Spinal cord (tissue), 10 donors: ENCODE data around the gene AIDA. TPM values are rescaled to one million over a fixed set of nuclear protein-coding genes. Genes with fewer than 3 reads are reported as not detected.
"Not testable (repeated sequence)": the region's sequence is repeated elsewhere in the genome, so short reads cannot be mapped to it uniquely, and the experiment has no call there.

Experiments used
- DNase-seq, 6 donors: peaks; one replicate each; pipeline versions ENCODE4 v3.0.0 to v3.0.0-alpha.2; 2013 to 2015; ENCODE audit warnings: low spot score in 6 of 6, low read depth in 4 of 6
- H3K27ac ChIP-seq: one replicate; pipeline ENCODE4 v1.5.1; 2013; ENCODE audit warnings: low read depth, low read length, control low read depth
- H3K27me3 ChIP-seq: one replicate; pipeline ENCODE4 v1.6.1; 2013; ENCODE audit warnings: low read length; ENCODE audit not compliant: control insufficient read depth, insufficient read depth
- H3K36me3 ChIP-seq: one replicate; pipeline ENCODE4 v1.6.1; 2013; ENCODE audit warnings: low read length; ENCODE audit not compliant: control insufficient read depth, insufficient read depth
- H3K4me1 ChIP-seq: one replicate; pipeline ENCODE4 v1.6.1; 2013; ENCODE audit warnings: low read length; ENCODE audit not compliant: control insufficient read depth, insufficient read depth
- H3K4me3 ChIP-seq: one replicate; pipeline ENCODE4 v1.5.1; 2013; ENCODE audit warnings: low read depth, low read length, control low read depth
- H3K9me3 ChIP-seq: one replicate; pipeline ENCODE4 v1.6.1; 2013; ENCODE audit warnings: low read length; ENCODE audit not compliant: control insufficient read depth, insufficient read depth
- WGBS: methylation state at CpG from one replicate; pipeline ENCODE4 v1.1.5; 2013; ENCODE audit warnings: missing lambda C conversion rate; ENCODE audit not compliant: insufficient coverage; 5-methylcytosine and 5-hydroxymethylcytosine counted together
- polyA plus RNA-seq, 2 donors: library from polyadenylated mRNA; unstranded; fragments of 120-200 nt; gene quantifications; one replicate each; pipeline ENCODE4 v1.2.1, GENCODE V29; 2013; ENCODE audit not compliant: insufficient read length in 2 of 2
- total RNA-seq, 2 donors: library from RNA; depleted of rRNA in 1 of 2; stranded (reverse); fragments of 120-200 nt in 1 of 2; fragments of >200 nt in 1 of 2; gene quantifications; one replicate each; pipeline versions ENCODE4 v1.2.3 to v1.2.4, GENCODE V29; 2013 to 2014
- donor health status: healthy.

AIDA gene
- total and polyA plus RNA-seq, 4 donors, result 35.3 to 86.8 (median 72.5) TPM

DNA sequence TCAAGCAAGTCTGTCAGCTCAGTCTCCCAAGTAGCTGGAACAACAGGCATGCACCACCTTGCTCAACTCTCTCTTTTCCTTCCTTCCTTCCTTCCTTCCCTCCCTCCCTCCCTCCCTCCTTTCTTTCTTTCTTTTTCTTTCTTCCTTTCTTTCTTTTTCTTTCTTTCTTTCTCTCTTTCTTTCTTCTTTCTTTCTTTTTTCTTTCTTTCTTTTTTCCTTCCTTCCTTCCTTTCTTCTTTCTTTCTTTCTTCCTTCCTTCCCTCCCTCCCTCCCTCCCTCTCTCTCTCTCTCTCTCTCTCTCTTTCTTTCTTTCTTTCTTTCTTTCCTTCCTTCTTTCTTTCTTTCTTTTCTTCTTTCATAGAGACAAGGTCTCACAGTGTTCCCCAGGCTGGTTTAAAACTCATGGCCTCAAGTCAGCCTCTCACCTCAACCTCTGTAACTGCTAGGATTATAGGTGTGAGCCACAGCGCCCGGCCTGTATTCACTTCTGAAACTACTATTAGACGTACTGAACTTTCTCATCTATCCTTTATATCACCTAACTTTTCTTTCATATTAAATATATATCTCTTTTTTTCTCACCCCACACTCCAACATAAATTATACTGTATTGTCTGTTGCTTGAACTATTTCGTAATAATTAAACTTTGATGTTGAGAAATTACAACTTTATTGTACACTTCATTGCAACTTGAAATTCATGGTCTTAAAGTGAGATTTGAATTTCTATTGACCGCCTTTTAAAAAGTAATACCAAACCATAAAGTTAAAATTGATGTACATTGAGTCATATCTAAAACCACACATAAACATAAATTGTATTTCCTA, 29.6 kb upstream of the AIDA start:
- not testable (repeated sequence) for DNase-seq, H3K4me1 ChIP-seq, H3K4me3 ChIP-seq, H3K36me3 ChIP-seq, H3K27ac ChIP-seq, H3K9me3 ChIP-seq, H3K27me3 ChIP-seq
- WGBS, result 93% methylated on average over 3 of the region's 5 CpGs

DNA sequence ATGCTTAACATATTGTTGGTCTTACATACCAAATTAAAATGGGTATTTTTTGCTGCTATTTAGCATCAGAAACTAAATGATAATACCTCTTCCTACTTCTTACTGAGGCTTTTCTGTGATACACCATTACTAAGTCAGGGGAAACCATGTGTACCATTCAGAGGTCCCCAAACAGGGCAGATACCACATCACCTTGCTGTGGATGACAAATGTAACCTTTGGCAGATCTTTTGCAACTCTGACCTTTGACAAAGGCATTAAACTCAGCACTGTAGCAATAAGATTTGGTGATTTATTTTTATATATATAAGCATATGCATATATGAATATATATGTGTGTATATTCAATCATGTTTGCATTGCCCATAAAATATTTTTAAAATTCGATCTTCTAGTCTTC, 27.6 kb upstream of the AIDA start:
- Histone ChIP-seq H3K4me1 (no peaks in the 10 kb centered on the region), H3K27ac (no peak overlapping the region), H3K36me3 (no peaks in the 10 kb centered on the region), H3K27me3 (no peaks in the 10 kb centered on the region), H3K4me3 (no peak overlapping the region), H3K9me3 (no peaks in the 10 kb centered on the region)
- no peak for DNase-seq
- WGBS, result no CpG with 5 or more reads among the region's 1 CpG

GRCh38 chr1:222739465-222739864, 27.2 kb upstream of the AIDA start:
- no peak for DNase-seq
- WGBS, result no CpG with 5 or more reads among the region's 2 CpGs
- no peaks in the 10 kb centered on the region for H3K27me3 ChIP-seq
- H3K4me1 ChIP-seq, result no peaks in the 10 kb centered on the region
- H3K4me3 ChIP-seq, result no peak overlapping the region
- no peaks in the 10 kb centered on the region for H3K9me3 ChIP-seq
- no peaks in the 10 kb centered on the region for H3K36me3 ChIP-seq
- no peak overlapping the region for H3K27ac ChIP-seq

- DNase-seq, result no peak
- no CpG with 5 or more reads among the region's 1 CpG for WGBS
- no peak within 1 kb of the TSS for H3K27ac ChIP-seq
Measured at GRCh38 chr1:222736972-222737371, 24.7 kb upstream of the AIDA start, which contains the start of gene FAM177B. FAM177B (plus strand) TSS chr1:222737202; CDS start chr1:222746546, 9,344 bp downstream.

DNA sequence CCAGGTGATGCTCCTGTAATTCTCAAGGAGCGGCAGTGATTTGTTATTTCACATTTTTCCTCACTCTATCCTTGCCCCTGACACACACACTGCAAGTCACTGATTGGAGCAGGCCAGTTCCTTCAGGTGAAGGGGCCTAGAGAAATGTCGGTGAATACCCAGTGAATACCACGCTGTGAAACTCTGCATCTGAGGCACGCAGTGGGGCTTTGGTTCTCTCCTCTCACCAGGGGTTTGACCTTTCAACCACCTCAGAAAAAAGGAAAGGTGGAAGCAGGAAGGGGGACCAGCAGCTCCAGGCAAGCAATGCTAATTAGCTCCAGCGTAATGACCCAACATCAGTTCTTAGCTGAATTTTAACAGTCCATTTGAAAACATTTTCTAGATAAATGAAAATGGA, 24.2 kb upstream of the AIDA start:
- Histone ChIP-seq H3K4me3 (no peak overlapping the region), H3K27ac (no peak overlapping the region), H3K36me3 (no peaks in the 10 kb centered on the region), H3K9me3 (no peaks in the 10 kb centered on the region), H3K27me3 (no peaks in the 10 kb centered on the region), H3K4me1 (no peaks in the 10 kb centered on the region)
- no CpG with 5 or more reads among the region's 5 CpGs for WGBS
- DNase-seq, result no peak

More at GRCh38 chr1:222736972-222737371, 24.7 kb upstream of the AIDA start, which contains the start of gene FAM177B:
- Histone ChIP-seq H3K4me3 (no peak within 1 kb of the TSS), H3K36me3 (no peaks in the 10 kb centered on the region), H3K9me3 (no peaks in the 10 kb centered on the region), H3K4me1 (no peaks in the 10 kb centered on the region), H3K27me3 (no peaks in the 10 kb centered on the region)

DNA sequence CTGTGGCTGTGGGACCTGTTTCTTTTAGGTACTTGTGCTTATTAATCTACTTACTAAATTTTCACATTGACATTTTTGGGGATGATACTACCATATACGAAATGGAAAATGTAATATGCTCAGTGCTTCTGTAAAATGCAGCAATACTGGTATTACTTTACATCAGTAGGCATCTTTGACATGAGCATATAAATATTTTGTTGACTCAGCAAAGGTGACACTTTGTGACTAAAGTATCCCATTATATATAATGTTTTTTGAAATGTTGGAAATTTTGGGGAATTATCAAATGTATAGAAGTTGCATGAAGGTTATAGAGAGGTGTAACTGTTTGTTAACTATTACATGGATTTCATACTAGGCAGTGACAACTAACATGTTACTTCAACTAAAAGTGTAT, 22.4 kb upstream of the AIDA start:
- Histone ChIP-seq H3K27ac (no peak overlapping the region), H3K36me3 (peaks cover 3% of the 10 kb centered on the region), H3K4me3 (no peak overlapping the region), H3K4me1 (no peaks in the 10 kb centered on the region), H3K9me3 (no peaks in the 10 kb centered on the region), H3K27me3 (no peaks in the 10 kb centered on the region)
- WGBS, result no CpG with 5 or more reads among the region's 1 CpG
- DNase-seq, result no peak

DNA sequence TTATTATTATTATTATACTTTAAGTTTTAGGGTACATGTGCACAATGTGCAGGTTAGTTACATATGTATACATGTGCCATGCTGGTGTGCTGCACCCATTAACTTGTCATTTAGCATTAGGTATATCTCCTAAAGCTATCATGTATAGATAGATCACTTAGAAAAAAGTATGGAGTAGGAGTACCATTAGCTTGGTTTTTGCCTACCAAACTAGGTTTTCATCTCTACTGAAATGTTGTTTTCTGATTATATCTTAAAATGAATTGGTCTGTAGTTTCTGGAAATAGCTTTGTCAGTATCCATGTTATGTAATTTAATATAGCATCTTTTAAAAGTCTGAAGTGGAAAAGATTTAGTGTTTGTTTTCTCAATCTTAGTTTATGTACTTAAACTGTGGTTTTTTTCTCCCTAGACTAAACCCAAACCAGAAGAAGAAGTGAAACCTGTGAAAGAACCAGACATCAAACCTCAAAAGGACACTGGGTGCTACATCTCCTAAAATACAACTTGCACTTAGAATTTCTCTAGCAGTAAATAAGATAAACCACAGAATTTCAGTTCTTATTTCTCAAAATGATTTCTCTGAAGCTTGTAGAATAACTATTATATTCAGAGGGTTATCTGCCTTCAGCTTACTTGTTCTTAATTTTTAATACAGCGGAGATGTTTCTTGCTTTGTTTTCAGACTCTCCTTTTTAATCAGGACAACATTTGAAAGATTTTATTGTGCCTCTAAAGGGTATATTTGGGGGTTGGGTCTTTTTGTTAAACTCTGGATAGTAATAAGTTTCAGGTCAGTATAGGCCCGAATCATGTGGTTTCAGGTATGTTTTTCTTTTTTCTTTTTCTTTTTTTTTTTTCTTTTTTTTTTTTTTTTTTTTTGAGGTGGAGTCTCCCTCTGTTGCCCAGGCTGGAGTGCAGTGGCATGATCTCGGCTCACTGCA, 20.2 kb upstream of the AIDA start:
- WGBS, result no CpG with 5 or more reads among the region's 3 CpGs
- Histone ChIP-seq H3K4me3 (no peak overlapping the region), H3K27ac (no peak overlapping the region), H3K9me3 (no peaks in the 10 kb centered on the region), H3K4me1 (no peaks in the 10 kb centered on the region), H3K27me3 (no peaks in the 10 kb centered on the region), H3K36me3 (peaks cover 3% of the 10 kb centered on the region)
- no peak for DNase-seq

GRCh38 chr1:222730866-222731265, 18.6 kb upstream of the AIDA start:
- Histone ChIP-seq H3K27me3 (no peaks in the 10 kb centered on the region), H3K4me3 (no peak overlapping the region), H3K9me3 (no peaks in the 10 kb centered on the region), H3K27ac (no peak overlapping the region), H3K4me1 (no peaks in the 10 kb centered on the region), H3K36me3 (peaks cover 10% of the 10 kb centered on the region)
- 100% methylated on average over 1 of the region's 1 CpG for WGBS
- DNase-seq, result no peak

- H3K4me1 ChIP-seq, result no peaks in the 10 kb centered on the region
- no peak overlapping the region for H3K27ac ChIP-seq
- no CpG with 5 or more reads among the region's 1 CpG for WGBS
- no peaks in the 10 kb centered on the region for H3K27me3 ChIP-seq
- H3K4me3 ChIP-seq, result no peak overlapping the region
- no peaks in the 10 kb centered on the region for H3K9me3 ChIP-seq
- no peak for DNase-seq
- peaks cover 15% of the 10 kb centered on the region for H3K36me3 ChIP-seq
Measured at GRCh38 chr1:222728746-222729145, 16.5 kb upstream of the AIDA start.
